T-cell (primary cell): Measurements from ENCODE around the gene MCRIP2. TPM values are rescaled to one million over a fixed set of nuclear protein-coding genes. Genes with fewer than 3 reads are reported as not detected.
A peak's percentile ranks its signal among the peaks of the same experiment; 100 is the strongest.

Experiments
- ATAC-seq, 4 experiments: fragments of 200-7000 bp in 3 of 4; fragments of 150-1000 bp in 1 of 4; cut with Tn5 transposase; replicated peaks in 1 of 4; 1 replicate in 3 of 4; 2 replicates in 1 of 4; pipeline ENCODE4 v1.10.0; 2021; ENCODE audit warnings: moderate library complexity in 3 of 4, mild to moderate bottlenecking in 2 of 4, moderate number of reproducible peaks in 1 of 4
- CTCF ChIA-PET, 2 donors: fragments of 300-600 bp; sonication (Branson Sonifier 250); formaldehyde crosslinking; loops; one replicate each; lab custom pipeline; 2022; ENCODE audit warnings: antibody characterized with exemption in 2 of 2; lab: Charles Lee
- POLR2A ChIA-PET, 2 donors: fragments of 300-600 bp; sonication (Branson Sonifier 250); formaldehyde crosslinking; loops; one replicate each; lab custom pipeline; 2022; ENCODE audit warnings: antibody characterized with exemption in 2 of 2; lab: Charles Lee
- DNase-seq, 35 experiments: peaks; one replicate each; pipeline versions ENCODE4 v3.0.0 to v3.0.0-alpha.2; 2013 to 2023
- H3K27ac ChIP-seq: one replicate; pipeline ENCODE4 v1.5.1; 2013; ENCODE audit warnings: low read length
- H3K27me3 ChIP-seq, 2 experiments: replicated peaks in 1 of 2; 1 replicate in 1 of 2; 2 replicates in 1 of 2; pipeline versions ENCODE4 v1.6.1 to v1.7.0; 2013; ENCODE audit warnings: low read length in 1 of 2, mixed read lengths in 1 of 2; ENCODE audit not compliant: control insufficient read depth in 2 of 2, insufficient read depth in 2 of 2; ENCODE audit errors: extremely low read depth in 1 of 2
- H3K36me3 ChIP-seq, 2 donors: 1 replicate in 1 of 2; 2 replicates in 1 of 2; pipeline versions ENCODE4 v1.6.1 to v1.7.0; 2013; ENCODE audit warnings: low read length in 1 of 2; ENCODE audit not compliant: control insufficient read depth in 2 of 2, insufficient read depth in 1 of 2; ENCODE audit errors: extremely low read depth in 1 of 2
- H3K4me1 ChIP-seq, 2 experiments: 1 replicate in 1 of 2; 2 replicates in 1 of 2; pipeline versions ENCODE4 v1.6.1 to v1.7.0; 2013; ENCODE audit warnings: low read length in 2 of 2, mixed read lengths in 1 of 2; ENCODE audit not compliant: insufficient read depth in 2 of 2, control insufficient read depth in 1 of 2; ENCODE audit errors: extremely low read depth in 1 of 2
- H3K4me3 ChIP-seq, 2 donors: 1 replicate in 1 of 2; 2 replicates in 1 of 2; pipeline versions ENCODE4 v1.5.1 to v1.7.0; 2013; ENCODE audit warnings: mild to moderate bottlenecking in 2 of 2, low read length in 1 of 2, moderate library complexity in 1 of 2; ENCODE audit not compliant: control insufficient read depth in 1 of 2; ENCODE audit errors: extremely low read depth in 1 of 2
- H3K9me3 ChIP-seq: 2 replicates; pipeline ENCODE4 v1.7.0; 2013
- H3K27ac Mint-ChIP-seq, 2 donors: one replicate each; pipeline ENCODE4 v1.8.0; 2020 to 2021; ENCODE audit warnings: mild to moderate bottlenecking in 2 of 2, mixed read lengths in 2 of 2
- H3K27me3 Mint-ChIP-seq, 2 donors: one replicate each; pipeline ENCODE4 v1.8.0; 2021 to 2022; ENCODE audit warnings: mixed read lengths in 2 of 2
- H3K36me3 Mint-ChIP-seq: one replicate; pipeline ENCODE4 v1.8.0; 2021; ENCODE audit warnings: mixed read lengths
- H3K4me1 Mint-ChIP-seq, 3 donors: one replicate each; pipeline ENCODE4 v1.8.0; 2020 to 2022; ENCODE audit warnings: mixed read lengths in 3 of 3, mild to moderate bottlenecking in 1 of 3
- H3K4me3 Mint-ChIP-seq, 3 donors: one replicate each; pipeline ENCODE4 v1.8.0; 2020 to 2022; ENCODE audit warnings: mild to moderate bottlenecking in 3 of 3, mixed read lengths in 3 of 3, moderate library complexity in 3 of 3
- H3K9me3 Mint-ChIP-seq, 3 donors: one replicate each; pipeline ENCODE4 v1.8.0; 2020 to 2022; ENCODE audit warnings: mixed read lengths in 3 of 3
- WGBS: methylation state at CpG from one replicate; pipeline ENCODE4 v1.1.5; 2013; ENCODE audit warnings: missing lambda C conversion rate; ENCODE audit not compliant: insufficient coverage; 5-methylcytosine and 5-hydroxymethylcytosine counted together
- total RNA-seq, 35 experiments: library from RNA in 6 of 35; stranded (reverse) in 6 of 35; fragments of 120-200 nt in 1 of 35; gene quantifications; one replicate each; pipeline versions ENCODE4 v1.2.1 to v1.2.4 and lab custom pipeline; 2013 to 2026

MCRIP2 gene, protein sequence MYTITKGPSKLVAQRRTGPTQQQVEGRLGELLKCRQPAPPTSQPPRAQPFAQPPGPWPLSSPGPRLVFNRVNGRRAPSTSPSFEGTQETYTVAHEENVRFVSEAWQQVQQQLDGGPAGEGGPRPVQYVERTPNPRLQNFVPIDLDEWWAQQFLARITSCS
- 10 to 100 TPM; 19.1 to 43.0 (median 40.0) TPM for total RNA-seq
- 19.8 TPM for total RNA-seq (2013)
- total RNA-seq (lab: John Stamatoyannopoulos, UW), result 7.1 to 47.5 (median 15.8) reads per million in 29 experiments

DNA sequence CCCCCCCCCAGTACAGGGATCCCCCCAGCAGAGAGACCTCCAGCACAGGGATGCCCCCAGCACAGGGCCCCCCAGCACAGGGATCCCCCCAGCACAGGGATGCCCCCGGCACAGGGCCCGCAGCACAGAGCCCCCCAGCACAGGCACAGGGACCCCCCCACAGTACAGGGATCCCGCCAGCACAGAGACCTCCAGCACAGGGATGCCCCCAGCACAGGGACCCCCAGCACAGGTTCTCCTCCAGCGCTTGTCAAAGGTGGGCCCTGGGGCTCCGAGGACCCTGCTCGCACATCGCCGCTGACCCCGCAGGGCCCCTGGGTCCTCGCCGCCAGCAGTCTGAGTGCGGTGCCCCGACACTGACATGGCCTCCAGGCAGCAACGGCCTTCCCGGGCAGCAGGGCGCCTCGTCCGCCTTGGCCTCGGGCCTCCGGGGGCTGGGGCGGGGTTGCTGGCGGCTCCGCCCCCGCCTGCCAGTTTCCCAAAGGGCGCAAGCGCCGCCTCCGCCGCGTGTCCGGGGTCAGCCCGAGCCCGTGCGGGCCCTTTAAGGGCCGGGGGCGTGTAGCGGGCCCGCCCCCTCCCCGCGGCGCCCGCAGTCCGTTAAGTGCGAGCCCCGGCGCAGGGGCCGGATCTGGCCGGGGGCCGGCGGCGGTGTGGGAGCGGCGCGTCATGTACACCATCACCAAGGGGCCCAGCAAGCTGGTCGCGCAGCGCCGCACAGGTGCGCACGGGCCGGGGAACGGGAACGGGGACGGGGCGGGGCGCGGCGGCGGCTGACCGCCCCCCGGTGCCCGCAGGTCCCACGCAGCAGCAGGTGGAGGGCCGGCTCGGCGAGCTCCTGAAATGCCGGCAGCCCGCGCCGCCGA is at the start of gene MCRIP2:
Gene MCRIP2 (plus strand): TSS at position 503 of the 863 bp plus-strand sequence. CDS start 164 bp downstream, at position 667.
- H3K4me3 ChIP-seq, result peak within 1 kb of the TSS; percentile 48 to 64
- ChIA-PET CTCF (no interaction called here), POLR2A (no interaction called here)
- H3K27me3 ChIP-seq, result no peaks in the 10 kb centered on the region
- peaks cover 4 to 32% of the 10 kb centered on the region in 2 experiments for H3K4me1 ChIP-seq
- WGBS, result under 1% methylated on average over 79 of the region's 81 CpGs
- H3K36me3 ChIP-seq, result no peaks in the 10 kb centered on the region
- ATAC-seq (peak; percentile 28 to 49 (median 42)), DNase-seq (peak in 13 of 35 experiments; percentile 18 to 65 (median 47))
- no peaks in the 10 kb centered on the region for H3K9me3 ChIP-seq
- Mint-ChIP-seq H3K27ac (peak within 1 kb of the TSS in 1 of 2 donors; percentile 16), H3K4me1 (peaks cover 12 to 22% (median 14%) of the 10 kb centered on the region in 3 donors), H3K36me3 (no peaks in the 10 kb centered on the region), H3K9me3 (no peaks in the 10 kb centered on the region), H3K4me3 (peak within 1 kb of the TSS; percentile 54 to 72 (median 69)), H3K27me3 (peaks cover 0 to 3% of the 10 kb centered on the region in 2 donors)
- H3K27ac ChIP-seq, result peak within 1 kb of the TSS; percentile 41

DNA sequence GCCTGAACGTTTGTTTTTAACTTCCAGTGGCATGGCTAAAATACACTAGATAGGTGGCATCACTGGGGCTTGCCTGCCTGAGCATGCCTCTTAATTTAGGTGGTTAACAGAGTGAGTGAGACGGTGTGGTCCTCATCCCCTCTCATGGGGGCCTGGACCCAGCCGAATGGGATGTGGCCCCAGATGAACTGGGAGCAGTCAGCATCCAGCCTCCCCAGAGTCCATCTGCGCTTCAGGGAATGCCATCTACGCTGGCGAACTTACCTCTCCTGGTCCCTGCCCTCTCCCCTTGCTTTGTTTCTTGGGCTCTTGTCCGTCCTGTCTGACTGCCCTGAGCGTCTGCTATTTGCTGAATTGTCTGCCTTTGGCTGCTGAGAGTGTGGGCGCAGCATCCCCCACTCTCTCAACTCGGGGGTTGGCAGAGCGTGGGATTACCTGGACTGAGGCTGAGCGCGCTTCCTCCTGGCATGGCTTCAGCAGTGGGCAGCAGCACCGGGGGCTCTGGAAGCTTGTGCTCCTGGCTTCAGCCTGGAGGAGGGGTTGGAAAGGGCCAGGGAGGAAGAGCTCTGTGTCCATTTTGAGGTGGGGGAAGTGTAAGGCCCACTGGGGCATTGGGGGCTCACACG is 49.6 kb upstream of the MCRIP2 start:
- ChIA-PET POLR2A (no interaction called here), CTCF (no interaction called here)
- Histone ChIP-seq H3K4me3 (no peak overlapping the region), H3K27me3 (peaks cover 0 to 5% of the 10 kb centered on the region in 2 experiments), H3K9me3 (no peaks in the 10 kb centered on the region), H3K4me1 (peaks cover 8 to 44% of the 10 kb centered on the region in 2 experiments), H3K36me3 (peaks cover 0 to 8% of the 10 kb centered on the region in 2 donors), H3K27ac (no peak overlapping the region)
- Mint-ChIP-seq H3K27me3 (no peaks in the 10 kb centered on the region), H3K4me1 (peaks cover 45 to 56% (median 46%) of the 10 kb centered on the region in 3 donors), H3K36me3 (peaks cover 6% of the 10 kb centered on the region), H3K9me3 (no peaks in the 10 kb centered on the region), H3K4me3 (peak overlapping the region; percentile 31 to 88 (median 87)), H3K27ac (no peak overlapping the region)
- DNase-seq (no peak), ATAC-seq (no peak)
- WGBS, result 96% methylated on average over 10 of the region's 15 CpGs

GRCh38 chr16:592518-593306 is 48.9 kb upstream of the MCRIP2 start:
- ATAC-seq, result no peak
- Mint-ChIP-seq H3K4me1 (peaks cover 42 to 54% (median 46%) of the 10 kb centered on the region in 3 donors), H3K9me3 (no peaks in the 10 kb centered on the region), H3K27me3 (no peaks in the 10 kb centered on the region), H3K36me3 (peaks cover 7% of the 10 kb centered on the region), H3K27ac (no peak overlapping the region), H3K4me3 (peak overlapping the region in 1 of 3 donors; percentile 87)
- peaks cover 0 to 2% of the 10 kb centered on the region in 2 experiments for H3K27me3 ChIP-seq
- CTCF ChIA-PET, result no interaction called here
- 85% methylated on average over 20 of the region's 24 CpGs for WGBS
- H3K9me3 ChIP-seq, result no peaks in the 10 kb centered on the region
- no peak for DNase-seq
- POLR2A ChIA-PET, result no interaction called here
- H3K36me3 ChIP-seq, result peaks cover 0 to 8% of the 10 kb centered on the region in 2 donors
- H3K4me3 ChIP-seq, result no peak overlapping the region
- peaks cover 8 to 37% of the 10 kb centered on the region in 2 experiments for H3K4me1 ChIP-seq
- H3K27ac ChIP-seq, result no peak overlapping the region

DNA sequence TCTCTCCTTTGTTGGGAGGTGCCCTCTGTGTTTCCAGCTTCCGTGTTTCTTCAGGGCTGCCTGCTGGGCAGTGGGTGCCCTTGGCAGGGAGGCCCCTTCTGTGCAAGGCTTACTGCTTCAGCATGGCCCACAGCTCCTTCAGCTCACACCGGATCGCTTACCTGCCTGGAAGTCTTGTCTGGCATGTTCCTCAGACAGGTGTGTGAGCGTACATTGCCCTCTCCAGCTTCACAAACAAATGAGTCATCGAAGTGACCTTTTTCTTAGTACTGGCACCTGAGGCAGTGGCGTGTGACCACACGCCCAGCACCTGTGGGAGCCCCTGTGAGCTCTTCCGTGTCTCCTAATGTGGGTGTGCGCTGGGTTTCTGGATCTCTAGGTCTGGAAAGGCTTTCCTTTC is 48.2 kb upstream of the MCRIP2 start:
- Histone ChIP-seq H3K4me1 (peaks cover 3 to 30% of the 10 kb centered on the region in 2 experiments), H3K27ac (no peak overlapping the region), H3K9me3 (no peaks in the 10 kb centered on the region), H3K4me3 (no peak overlapping the region), H3K36me3 (peaks cover 0 to 8% of the 10 kb centered on the region in 2 donors), H3K27me3 (peaks cover 0 to 2% of the 10 kb centered on the region in 2 experiments)
- 90% methylated on average over 8 of the region's 9 CpGs for WGBS
- Mint-ChIP-seq H3K9me3 (no peaks in the 10 kb centered on the region), H3K4me3 (no peak overlapping the region), H3K27ac (no peak overlapping the region), H3K27me3 (no peaks in the 10 kb centered on the region), H3K36me3 (peaks cover 7% of the 10 kb centered on the region), H3K4me1 (peaks cover 38 to 47% (median 41%) of the 10 kb centered on the region in 3 donors)
- ATAC-seq (no peak), DNase-seq (no peak)
- POLR2A ChIA-PET, result no interaction called here
- CTCF ChIA-PET, result no interaction called here

DNA sequence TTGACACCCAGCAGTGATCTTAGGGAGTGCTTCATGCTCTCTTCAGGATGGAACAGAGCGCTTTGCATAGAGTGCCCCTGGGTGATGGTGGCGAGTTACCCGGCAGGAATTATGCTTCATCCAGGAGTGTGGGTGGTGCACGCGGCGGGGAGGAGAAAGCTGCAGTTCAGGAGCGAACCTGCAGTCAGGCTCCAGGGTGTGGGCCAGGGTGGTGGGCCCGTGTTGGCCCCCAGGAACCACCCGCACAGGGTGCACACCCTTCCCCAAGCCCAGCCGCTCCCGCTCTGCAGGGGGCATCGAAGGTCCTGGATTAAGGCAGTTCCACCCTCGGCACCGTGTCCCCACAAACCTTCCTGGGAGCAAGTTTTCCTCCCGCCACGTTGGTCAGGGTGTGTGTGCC is 47.8 kb upstream of the MCRIP2 start:
- no peaks in the 10 kb centered on the region for H3K27me3 Mint-ChIP-seq
- no peaks in the 10 kb centered on the region for H3K27me3 ChIP-seq
- no peak overlapping the region for H3K27ac Mint-ChIP-seq
- no peak overlapping the region for H3K4me3 Mint-ChIP-seq
- peaks cover 36 to 45% (median 38%) of the 10 kb centered on the region in 3 donors for H3K4me1 Mint-ChIP-seq
- peaks cover 7% of the 10 kb centered on the region for H3K36me3 Mint-ChIP-seq
- ATAC-seq (no peak), DNase-seq (no peak)
- CTCF ChIA-PET, result no interaction called here
- no peaks in the 10 kb centered on the region for H3K9me3 Mint-ChIP-seq
- H3K4me3 ChIP-seq, result no peak overlapping the region
- POLR2A ChIA-PET, result no interaction called here
- H3K9me3 ChIP-seq, result no peaks in the 10 kb centered on the region
- no peak overlapping the region for H3K27ac ChIP-seq
- WGBS, result 89% methylated on average over 14 of the region's 16 CpGs
- peaks cover 1 to 8% of the 10 kb centered on the region in 2 donors for H3K36me3 ChIP-seq
- H3K4me1 ChIP-seq, result peaks cover 3 to 26% of the 10 kb centered on the region in 2 experiments
